ENCODE results near the gene RAET1E.
"Not testable (repeated sequence)": the region's sequence is repeated elsewhere in the genome, so short reads cannot be mapped to it uniquely, and the experiment has no call there.

Gene RAET1E

GRCh38 chr6:149861603-149862423 is 36.1 kb downstream of the RAET1E start:
- no peak for DNase-seq (ENCODE audit: low spot score)

GRCh38 chr6:149860834-149861602 is 36.9 kb downstream of the RAET1E start:
- no peak for DNase-seq (ENCODE audit: low spot score)

GRCh38 chr6:149860513-149860833 is 37.4 kb downstream of the RAET1E start:
- DNase-seq (ENCODE audit: low spot score) = no peak

GRCh38 chr6:149859938-149860337 is 38.0 kb downstream of the RAET1E start:
- DNase-seq (ENCODE audit: low spot score) = no peak

GRCh38 chr6:149859368-149859767 is 38.5 kb downstream of the RAET1E start:
- no peak for DNase-seq (ENCODE audit: low spot score)

GRCh38 chr6:149857541-149857940 is 40.4 kb downstream of the RAET1E start:
- no peak for DNase-seq (ENCODE audit: low spot score)

GRCh38 chr6:149856256-149856994 is 41.5 kb downstream of the RAET1E start:
- no peak for DNase-seq (ENCODE audit: low spot score)

- DNase-seq (ENCODE audit: low spot score) = no peak
These were observed 42.2 kb downstream of the RAET1E start for GRCh38 chr6:149855741-149856140.

- no peak for DNase-seq (ENCODE audit: low spot score)
These were observed 42.8 kb downstream of the RAET1E start for GRCh38 chr6:149855040-149855654.

GRCh38 chr6:149854532-149854931 is 43.4 kb downstream of the RAET1E start:
- peak; percentile 42 for DNase-seq (ENCODE audit: low spot score)

- not testable (repeated sequence) for DNase-seq (ENCODE audit: low spot score)
These were observed 43.9 kb downstream of the RAET1E start for GRCh38 chr6:149854017-149854416.

GRCh38 chr6:149852881-149853280 is 45.0 kb downstream of the RAET1E start:
- DNase-seq (ENCODE audit: low spot score) = no peak

GRCh38 chr6:149852180-149852579 is 45.7 kb downstream of the RAET1E start:
- DNase-seq (ENCODE audit: low spot score) = no peak

- no peak for DNase-seq (ENCODE audit: low spot score)
These were observed 46.3 kb downstream of the RAET1E start for GRCh38 chr6:149851461-149852110.

- DNase-seq (ENCODE audit: low spot score) = not testable (repeated sequence)
These were observed 49.6 kb downstream of the RAET1E start for GRCh38 chr6:149848343-149848742.
